SK-N-SH (cell line): Measurements from ENCODE around the gene SSTR5. TPM values are rescaled to one million over a fixed set of nuclear protein-coding genes. Genes with fewer than 3 reads are reported as not detected.
A peak's percentile ranks its signal among the peaks of the same experiment; 100 is the strongest.

Experiments used
- CTCF ChIA-PET: fragments of 300-600, 350-600 bp; formaldehyde crosslinking; extraction: SDS; loops from one replicate; lab custom pipeline; 2021; lab: Yijun Ruan, JAX
- POLR2A ChIA-PET: fragments of 350-600 bp; sonication (Branson Sonifier 250); formaldehyde crosslinking; extraction: SDS; loops from one replicate; lab custom pipeline; 2020; ENCODE audit warnings: antibody characterized with exemption, inconsistent platforms; lab: Yijun Ruan, JAX
- DNase-seq: peaks from one replicate; pipeline ENCODE4 v3.0.0; 2012
- H2AFZ ChIP-seq: fragments of 200-600 bp; sonication (generic); 2 replicates; pipeline ENCODE4 v1.8.1; 2016; ENCODE audit warnings: antibody characterized with exemption, mild to moderate bottlenecking, low read depth
- H3F3A ChIP-seq: fragments of 200-600 bp; sonication (generic); replicated peaks from 2 replicates; pipeline ENCODE3; 2016; ENCODE audit warnings: antibody characterized with exemption, mild to moderate bottlenecking; ENCODE audit not compliant: insufficient read depth
- H3K27ac ChIP-seq, 2 experiments: fragments of 200-500 bp in 1 of 2; fragments of 200-600 bp in 1 of 2; sonication (Bioruptor generic) in 1 of 2; sonication (generic), shearing (Covaris generic) in 1 of 2; 2 replicates each; pipeline versions ENCODE4 v1.5.1 to v1.6.1; 2014 to 2016; ENCODE audit warnings: low read depth in 2 of 2, inconsistent platforms in 1 of 2, low read length in 1 of 2, mild to moderate bottlenecking in 1 of 2, mixed read lengths in 1 of 2
- H3K27me3 ChIP-seq: fragments of 200-600 bp; sonication (generic), shearing (Covaris generic); 2 replicates; pipeline ENCODE4 v1.6.1; 2016; ENCODE audit warnings: mixed run types; ENCODE audit not compliant: insufficient read depth
- H3K36me3 ChIP-seq, 2 experiments: fragments of 200-500 bp in 1 of 2; fragments of 200-600 bp in 1 of 2; sonication (Bioruptor generic) in 1 of 2; sonication (generic) in 1 of 2; replicated peaks in 1 of 2; 2 replicates each; pipeline versions ENCODE3 to v1.5.1; 2014 to 2016; ENCODE audit warnings: low read length in 1 of 2, mild to moderate bottlenecking in 1 of 2; ENCODE audit not compliant: insufficient read depth in 2 of 2, control insufficient read depth in 1 of 2
- H3K4me1 ChIP-seq, 2 experiments: fragments of 200-500 bp in 1 of 2; fragments of 200-600 bp in 1 of 2; sonication (Bioruptor generic) in 1 of 2; sonication (generic), shearing (Covaris generic) in 1 of 2; 2 replicates each; pipeline versions ENCODE4 v1.5.1 to v1.6.1; 2014 to 2016; ENCODE audit warnings: low read depth in 1 of 2, low read length in 1 of 2, mixed run types in 1 of 2; ENCODE audit not compliant: insufficient read depth in 2 of 2, control insufficient read depth in 1 of 2
- H3K4me2 ChIP-seq: fragments of 200-600 bp; sonication (generic), shearing (Covaris generic); 2 replicates; pipeline ENCODE4 v1.6.1; 2017; ENCODE audit warnings: mixed run types
- H3K4me3 ChIP-seq, 2 experiments: fragments of 200-500 bp in 1 of 2; fragments of 200-600 bp in 1 of 2; sonication (Bioruptor generic) in 1 of 2; sonication (generic), shearing (Covaris generic) in 1 of 2; 2 replicates each; pipeline versions ENCODE4 v1.5.1 to v1.8.1; 2014 to 2016; ENCODE audit warnings: low read depth in 2 of 2, inconsistent platforms in 1 of 2, low read length in 1 of 2, mild to moderate bottlenecking in 1 of 2, mixed read lengths in 1 of 2, moderate library complexity in 1 of 2
- H3K79me2 ChIP-seq: fragments of 200-600 bp; sonication (generic); 2 replicates; pipeline ENCODE4 v1.8.1; 2017; ENCODE audit warnings: mild to moderate bottlenecking; ENCODE audit not compliant: insufficient read depth
- H3K9ac ChIP-seq: fragments of 200-600 bp; sonication (generic); 2 replicates; pipeline ENCODE4 v1.6.1; 2017; ENCODE audit warnings: mixed run types
- H3K9me2 ChIP-seq: fragments of 200-600 bp; sonication (generic); 2 replicates; pipeline ENCODE4 v1.6.1; 2017; ENCODE audit warnings: mixed run types
- H3K9me3 ChIP-seq: fragments of 200-600 bp; sonication (generic); 2 replicates; pipeline ENCODE4 v1.6.1; 2017; ENCODE audit warnings: mixed run types, mild to moderate bottlenecking, moderate library complexity
- H4K20me1 ChIP-seq: fragments of 200-600 bp; sonication (generic); 2 replicates; pipeline ENCODE4 v1.6.1; 2017; ENCODE audit warnings: mild to moderate bottlenecking, mixed run types; ENCODE audit not compliant: insufficient read depth
- FOSL2 ChIP-seq: IDR thresholded peaks from 2 replicates; pipeline ENCODE4 v1.4.0; 2012; ENCODE audit warnings: low read depth, mild to moderate bottlenecking, moderate library complexity, borderline replicate concordance
- FOXJ3 ChIP-seq: sonication (generic); formaldehyde crosslinking; IDR thresholded peaks from 2 replicates; pipeline ENCODE4 v1.5.1; 2020; ENCODE audit warnings: mild to moderate bottlenecking, missing genetic modification reagents
- FOXM1 ChIP-seq: IDR thresholded peaks from 2 replicates; pipeline ENCODE4 v1.4.0; 2012; ENCODE audit warnings: low read depth, mild to moderate bottlenecking
- GABPA ChIP-seq: IDR thresholded peaks from 2 replicates; pipeline ENCODE4 v1.4.0; 2012; ENCODE audit warnings: low read depth, mild to moderate bottlenecking
- JUND ChIP-seq: IDR thresholded peaks from 2 replicates; pipeline ENCODE4 v1.4.0; 2012
- MEF2A ChIP-seq: IDR thresholded peaks from 2 replicates; pipeline ENCODE4 v1.4.0; 2012; ENCODE audit warnings: low read depth, borderline replicate concordance
- POLR2AphosphoS5 ChIP-seq: IDR thresholded peaks from 2 replicates; pipeline ENCODE4 v1.6.1; 2012; ENCODE audit warnings: low read depth, low read length
- RAD21 ChIP-seq: IDR thresholded peaks from 2 replicates; pipeline ENCODE4 v1.6.1; 2012; ENCODE audit warnings: mild to moderate bottlenecking, low read length
- RCOR1 ChIP-seq: fragments of 150-350 bp; IDR thresholded peaks from 2 replicates; pipeline ENCODE4 v1.6.1; 2017; ENCODE audit warnings: antibody characterized with exemption, low read length
- REST ChIP-seq: IDR thresholded peaks from 2 replicates; pipeline ENCODE4 v1.6.1; 2012; ENCODE audit warnings: mild to moderate bottlenecking, low read depth, low read length, moderate library complexity
- RXRA ChIP-seq: IDR thresholded peaks from 2 replicates; pipeline ENCODE4 v1.4.0; 2012; ENCODE audit warnings: low read depth, mild to moderate bottlenecking, borderline replicate concordance
- SIN3A ChIP-seq: IDR thresholded peaks from 2 replicates; pipeline ENCODE4 v1.6.1; 2012; ENCODE audit warnings: low read depth, mild to moderate bottlenecking, low read length, moderate library complexity, borderline replicate concordance
- TEAD4 ChIP-seq: IDR thresholded peaks from 2 replicates; pipeline ENCODE4 v1.4.0; 2012; ENCODE audit warnings: mild to moderate bottlenecking, borderline replicate concordance; ENCODE audit not compliant: insufficient read depth
- USF2 ChIP-seq: fragments of 150-350 bp; IDR thresholded peaks from 2 replicates; pipeline ENCODE4 v1.6.1; 2017; ENCODE audit warnings: antibody characterized with exemption, low read length, low read depth, borderline replicate concordance
- YY1 ChIP-seq: IDR thresholded peaks from 2 replicates; pipeline ENCODE4 v1.4.0; 2012; ENCODE audit warnings: low read depth, mild to moderate bottlenecking
- WGBS: methylation state at CpG from one replicate; pipeline ENCODE4 v1.1.6; 2017; ENCODE audit warnings: low lambda C conversion rate; 5-methylcytosine and 5-hydroxymethylcytosine counted together
- polyA plus RNA-seq, 3 experiments: library from polyadenylated mRNA; depleted of rRNA; stranded (reverse); fragments of >200 nt; gene quantifications; 2 replicates each; pipeline ENCODE4 v1.2.3, GENCODE V29; 2012

Gene SSTR5
- polyA plus RNA-seq, 1 of the 3 experiments (the other 2 are of a cell fraction) = not detected

- ChIA-PET CTCF (interaction anchor here (0.6 to 9.6 kb wide), 3 partner anchors 8 to 328 kb away, joined by 3 to 76 read pairs (median 4); no protein-coding TSS in a partner anchor), POLR2A (no interaction called here)
- Histone ChIP-seq H3K4me2 (no peak overlapping the region), H3K4me3 (no peak overlapping the region), H3K27me3 (peaks cover 55% of the 10 kb centered on the region), H3K9me3 (no peaks in the 10 kb centered on the region), H3K4me1 (no peaks in the 10 kb centered on the region), H3K9me2 (no peaks in the 10 kb centered on the region), H3K27ac (no peak overlapping the region), H3K79me2 (no peaks in the 10 kb centered on the region), H4K20me1 (no peaks in the 10 kb centered on the region), H3K36me3 (no peaks in the 10 kb centered on the region), H3K9ac (no peak overlapping the region), H2AFZ (no peak overlapping the region), H3F3A (no peaks in the 10 kb centered on the region)
- WGBS = no CpG with 5 or more reads among the region's 37 CpGs
- peak; percentile 69 for DNase-seq
- TF ChIP-seq FOXM1 = no peak
- TF ChIP-seq FOXJ3 = no peak
- TF ChIP-seq MEF2A = no peak
- TF ChIP-seq YY1 = no peak
- no peak for TF ChIP-seq TEAD4
- TF ChIP-seq RAD21 = no peak
- TF ChIP-seq POLR2AphosphoS5 = no peak
- no peak for TF ChIP-seq RCOR1
- no peak for TF ChIP-seq USF2
- no peak for TF ChIP-seq FOSL2
- TF ChIP-seq REST = no peak
- TF ChIP-seq SIN3A = no peak
- no peak for TF ChIP-seq JUND
- TF ChIP-seq RXRA = no peak
- TF ChIP-seq GABPA = no peak
Measured at GRCh38 chr16:1048442-1049112, 24.0 kb upstream of the SSTR5 start.
